ENCODE measurements around the gene CDH15. TPM values are rescaled to one million over a fixed set of nuclear protein-coding genes. Genes with fewer than 3 reads are reported as not detected.

The CDH15 gene
- total and polyA plus RNA-seq, 2 of the 13 experiments (the other 11 are each of a cell fraction or from before 2014, with no cell fraction given), result 0.74 to 2.2 TPM

GRCh38 chr16:89143911-89144675 lies 27.5 kb upstream of the CDH15 start:
- WGBS (ENCODE audit: low lambda C conversion rate), result 90% methylated on average over 20 of the region's 22 CpGs

GRCh38 chr16:89144681-89145080 lies 26.9 kb upstream of the CDH15 start:
- DNase-seq (ENCODE audit: low spot score) (no peak), ATAC-seq (no peak), FAIRE-seq (no peak)
- Histone ChIP-seq H3K36me3 (replicated peaks in 1 of 2; ENCODE audit: control insufficient read depth in 1 of 2, insufficient read depth in 2 of 2, low read length in 2 of 2) (peaks cover 19 to 41% of the 10 kb centered on the region in 2 experiments; a peak in 3 of 5 replicates), H3K4me1 (ENCODE audit: insufficient read depth, low read length) (no peaks in the 10 kb centered on the region), H4K20me1 (ENCODE audit: insufficient read depth, low read length) (no peaks in the 10 kb centered on the region), H3K79me2 (ENCODE audit: insufficient read depth, low read length) (no peaks in the 10 kb centered on the region), H3K27ac (ENCODE audit: extremely low read length, insufficient read depth, low read length) (no peak overlapping the region), H2AFZ (ENCODE audit: low read length) (no peak overlapping the region), H3K27me3 (ENCODE audit: control insufficient read depth in 1 of 2, insufficient read depth in 2 of 2, low read length in 2 of 2) (no peaks in the 10 kb centered on the region), H3K4me2 (ENCODE audit: low read depth, low read length) (no peak overlapping the region), H3K9ac (ENCODE audit: insufficient read depth, low read depth, low read length) (no peak overlapping the region), H3K9me3 (ENCODE audit: low read length) (peaks cover 5% of the 10 kb centered on the region; the same call in 1 of the 2 replicates), H3K4me3 (replicated peaks in 1 of 3; ENCODE audit: insufficient read depth in 1 of 3, low read depth in 2 of 3, low read length in 3 of 3) (no peak overlapping the region)
- no TSS peak for BruUV-seq (replicated peaks)
- intact Hi-C loops (cut with micrococcal nuclease; ENCODE audit: unreplicated experiment), result no loop called here
- CTCF ChIA-PET (ENCODE audit: low intra/inter-chr PET ratio, low total read pairs), result no interaction called here
- in situ Hi-C loops (cut with HindIII; ENCODE audit: extremely low pct_ligation_motif_present, low pct_unique_long_range_greater_than_20kb), result no loop called here
- WGBS (ENCODE audit: low lambda C conversion rate), result 63% methylated on average over 5 of the region's 6 CpGs
- POLR2A ChIA-PET, result no interaction called here
- TF ChIP-seq IKZF5 (CRISPR knock-in tag; IDR thresholded peaks at IDR 0.05) (no peak), THYN1 (CRISPR knock-in tag; IDR thresholded peaks at IDR 0.05; ENCODE audit: borderline replicate concordance, low read depth) (no peak), KAT2B (IDR thresholded peaks at IDR 0.05; ENCODE audit: borderline replicate concordance, low read depth, low read length) (no peak), AKAP8 (CRISPR knock-in tag; IDR thresholded peaks at IDR 0.05) (0 out of 2 replicates have a peak, but pooled peaks have one; percentile 13), AGO2 (optimal IDR thresholded peaks at IDR 0.05; ENCODE audit: low read depth, low read length) (peak; percentile 36)
- TF ChIP-seq, protein P1, sequence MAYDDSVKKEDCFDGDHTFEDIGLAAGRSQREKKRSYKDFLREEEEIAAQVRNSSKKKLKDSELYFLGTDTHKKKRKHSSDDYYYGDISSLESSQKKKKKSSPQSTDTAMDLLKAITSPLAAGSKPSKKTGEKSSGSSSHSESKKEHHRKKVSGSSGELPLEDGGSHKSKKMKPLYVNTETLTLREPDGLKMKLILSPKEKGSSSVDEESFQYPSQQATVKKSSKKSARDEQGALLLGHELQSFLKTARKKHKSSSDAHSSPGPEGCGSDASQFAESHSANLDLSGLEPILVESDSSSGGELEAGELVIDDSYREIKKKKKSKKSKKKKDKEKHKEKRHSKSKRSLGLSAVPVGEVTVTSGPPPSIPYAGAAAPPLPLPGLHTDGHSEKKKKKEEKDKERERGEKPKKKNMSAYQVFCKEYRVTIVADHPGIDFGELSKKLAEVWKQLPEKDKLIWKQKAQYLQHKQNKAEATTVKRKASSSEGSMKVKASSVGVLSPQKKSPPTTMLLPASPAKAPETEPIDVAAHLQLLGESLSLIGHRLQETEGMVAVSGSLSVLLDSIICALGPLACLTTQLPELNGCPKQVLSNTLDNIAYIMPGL (CRISPR knock-in tag; IDR thresholded peaks at IDR 0.05; ENCODE audit: borderline replicate concordance in 1 of 2, low read depth in 1 of 2), result no peak
- TF ChIP-seq, protein P2, sequence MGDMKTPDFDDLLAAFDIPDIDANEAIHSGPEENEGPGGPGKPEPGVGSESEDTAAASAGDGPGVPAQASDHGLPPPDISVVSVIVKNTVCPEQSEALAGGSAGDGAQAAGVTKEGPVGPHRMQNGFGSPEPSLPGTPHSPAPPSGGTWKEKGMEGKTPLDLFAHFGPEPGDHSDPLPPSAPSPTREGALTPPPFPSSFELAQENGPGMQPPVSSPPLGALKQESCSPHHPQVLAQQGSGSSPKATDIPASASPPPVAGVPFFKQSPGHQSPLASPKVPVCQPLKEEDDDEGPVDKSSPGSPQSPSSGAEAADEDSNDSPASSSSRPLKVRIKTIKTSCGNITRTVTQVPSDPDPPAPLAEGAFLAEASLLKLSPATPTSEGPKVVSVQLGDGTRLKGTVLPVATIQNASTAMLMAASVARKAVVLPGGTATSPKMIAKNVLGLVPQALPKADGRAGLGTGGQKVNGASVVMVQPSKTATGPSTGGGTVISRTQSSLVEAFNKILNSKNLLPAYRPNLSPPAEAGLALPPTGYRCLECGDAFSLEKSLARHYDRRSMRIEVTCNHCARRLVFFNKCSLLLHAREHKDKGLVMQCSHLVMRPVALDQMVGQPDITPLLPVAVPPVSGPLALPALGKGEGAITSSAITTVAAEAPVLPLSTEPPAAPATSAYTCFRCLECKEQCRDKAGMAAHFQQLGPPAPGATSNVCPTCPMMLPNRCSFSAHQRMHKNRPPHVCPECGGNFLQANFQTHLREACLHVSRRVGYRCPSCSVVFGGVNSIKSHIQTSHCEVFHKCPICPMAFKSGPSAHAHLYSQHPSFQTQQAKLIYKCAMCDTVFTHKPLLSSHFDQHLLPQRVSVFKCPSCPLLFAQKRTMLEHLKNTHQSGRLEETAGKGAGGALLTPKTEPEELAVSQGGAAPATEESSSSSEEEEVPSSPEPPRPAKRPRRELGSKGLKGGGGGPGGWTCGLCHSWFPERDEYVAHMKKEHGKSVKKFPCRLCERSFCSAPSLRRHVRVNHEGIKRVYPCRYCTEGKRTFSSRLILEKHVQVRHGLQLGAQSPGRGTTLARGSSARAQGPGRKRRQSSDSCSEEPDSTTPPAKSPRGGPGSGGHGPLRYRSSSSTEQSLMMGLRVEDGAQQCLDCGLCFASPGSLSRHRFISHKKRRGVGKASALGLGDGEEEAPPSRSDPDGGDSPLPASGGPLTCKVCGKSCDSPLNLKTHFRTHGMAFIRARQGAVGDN (CRISPR knock-in tag; IDR thresholded peaks at IDR 0.05), result peak; percentile 5; the same call in 1 of the 2 replicates

More at GRCh38 chr16:89143911-89144675, 27.5 kb upstream of the CDH15 start:
- H3K36me3 ChIP-seq (replicated peaks in 1 of 2; ENCODE audit: control insufficient read depth in 1 of 2, insufficient read depth in 2 of 2, low read length in 2 of 2), result peaks cover 19 to 37% of the 10 kb centered on the region in 2 experiments; a peak in 3 of 5 replicates
- FAIRE-seq (no peak), ATAC-seq (no peak; the same call in 2 of the 3 replicates), DNase-seq (ENCODE audit: low spot score) (no peak)
- TF ChIP-seq STAT5B (CRISPR knock-in tag; IDR thresholded peaks at IDR 0.05) (no peak), AGO2 (optimal IDR thresholded peaks at IDR 0.05; ENCODE audit: low read depth, low read length) (peak; percentile 76), RXRB (CRISPR knock-in tag; IDR thresholded peaks at IDR 0.05; ENCODE audit: borderline replicate concordance) (no peak), AKAP8 (CRISPR knock-in tag; IDR thresholded peaks at IDR 0.05) (0 out of 2 replicates have a peak, but pooled peaks have one; percentile 17)
- H3K27me3 ChIP-seq (ENCODE audit: control insufficient read depth in 1 of 2, insufficient read depth in 2 of 2, low read length in 2 of 2), result no peaks in the 10 kb centered on the region
- H3K4me3 ChIP-seq (replicated peaks in 1 of 3; ENCODE audit: insufficient read depth in 1 of 3, low read depth in 2 of 3, low read length in 3 of 3), result no peak overlapping the region
- peaks cover under 1% of the 10 kb centered on the region; the same call in 1 of the 2 replicates for H3K9me3 ChIP-seq (ENCODE audit: low read length)
- no peak overlapping the region for H3K27ac ChIP-seq (ENCODE audit: extremely low read length, insufficient read depth, low read length)
- H3K79me2 ChIP-seq (ENCODE audit: insufficient read depth, low read length), result no peaks in the 10 kb centered on the region
- H4K20me1 ChIP-seq (ENCODE audit: insufficient read depth, low read length), result no peaks in the 10 kb centered on the region
- intact Hi-C loops (cut with micrococcal nuclease; ENCODE audit: unreplicated experiment) (no loop called here), in situ Hi-C loops (cut with HindIII; ENCODE audit: extremely low pct_ligation_motif_present, low pct_unique_long_range_greater_than_20kb) (no loop called here)
- no TSS peak for BruUV-seq (replicated peaks)
- no peak overlapping the region for H3K9ac ChIP-seq (ENCODE audit: insufficient read depth, low read depth, low read length)
- no peak overlapping the region for H2AFZ ChIP-seq (ENCODE audit: low read length)
- H3K4me2 ChIP-seq (ENCODE audit: low read depth, low read length), result no peak overlapping the region
- CTCF ChIA-PET (ENCODE audit: low intra/inter-chr PET ratio, low total read pairs), result no interaction called here
- POLR2A ChIA-PET, result no interaction called here
- no peaks in the 10 kb centered on the region for H3K4me1 ChIP-seq (ENCODE audit: insufficient read depth, low read length)
